Measurements from ENCODE around the gene PIEZO1.

The PIEZO1 gene

DNA sequence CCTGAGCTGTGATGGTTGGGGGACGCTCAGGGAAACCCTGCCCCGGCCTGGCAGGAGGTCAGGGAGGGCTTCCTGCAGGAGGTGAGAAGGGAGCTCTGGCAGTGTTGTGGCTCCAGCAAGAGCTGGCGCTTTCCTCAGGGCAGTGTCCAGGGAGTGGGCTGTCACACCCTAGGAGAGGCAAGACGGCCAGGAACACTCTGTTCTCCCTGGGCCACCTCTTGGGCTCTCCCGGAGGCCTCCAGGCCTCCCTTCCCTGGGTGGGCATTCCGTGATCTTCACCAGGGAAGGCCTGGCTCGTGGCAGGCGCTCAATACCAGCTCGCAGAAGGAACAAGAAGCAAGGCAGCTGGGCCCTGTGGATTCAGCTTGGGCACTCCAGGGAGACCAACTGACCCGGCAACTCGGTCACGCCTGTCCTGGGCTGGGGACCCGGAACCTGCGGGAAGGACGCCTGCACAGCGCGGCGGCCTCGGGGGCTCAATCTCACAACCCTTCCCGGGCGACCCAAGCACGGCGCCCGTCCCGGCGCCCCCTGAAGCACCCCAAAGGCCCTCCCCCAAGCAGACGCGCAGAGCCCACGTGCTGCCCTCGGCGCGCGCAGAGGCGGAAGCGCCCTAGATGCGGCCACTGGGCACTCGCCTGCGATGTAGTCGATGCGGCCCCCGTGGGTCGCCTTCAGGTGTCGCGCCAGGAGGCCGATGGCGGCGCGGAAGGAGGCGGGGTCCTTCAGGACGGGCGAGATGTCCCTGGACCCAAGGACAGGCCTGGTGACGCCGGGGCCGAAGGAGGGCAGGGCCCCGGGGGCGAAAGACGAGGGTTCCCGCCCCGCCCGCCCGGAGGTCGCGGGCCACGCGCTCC, 26.1 kb upstream of the PIEZO1 start:
- Mint-ChIP-seq H3K27me3 (no peaks in the 10 kb centered on the region), H3K36me3 (ENCODE audit: low read depth) (peaks cover 52% of the 10 kb centered on the region), H3K4me1 (ENCODE audit: low read depth) (peaks cover 33% of the 10 kb centered on the region), H3K9me3 (no peaks in the 10 kb centered on the region), H3K27ac (peak overlapping the region; percentile 98), H3K4me3 (peak overlapping the region; percentile 93)
- no peak for DNase-seq

DNA sequence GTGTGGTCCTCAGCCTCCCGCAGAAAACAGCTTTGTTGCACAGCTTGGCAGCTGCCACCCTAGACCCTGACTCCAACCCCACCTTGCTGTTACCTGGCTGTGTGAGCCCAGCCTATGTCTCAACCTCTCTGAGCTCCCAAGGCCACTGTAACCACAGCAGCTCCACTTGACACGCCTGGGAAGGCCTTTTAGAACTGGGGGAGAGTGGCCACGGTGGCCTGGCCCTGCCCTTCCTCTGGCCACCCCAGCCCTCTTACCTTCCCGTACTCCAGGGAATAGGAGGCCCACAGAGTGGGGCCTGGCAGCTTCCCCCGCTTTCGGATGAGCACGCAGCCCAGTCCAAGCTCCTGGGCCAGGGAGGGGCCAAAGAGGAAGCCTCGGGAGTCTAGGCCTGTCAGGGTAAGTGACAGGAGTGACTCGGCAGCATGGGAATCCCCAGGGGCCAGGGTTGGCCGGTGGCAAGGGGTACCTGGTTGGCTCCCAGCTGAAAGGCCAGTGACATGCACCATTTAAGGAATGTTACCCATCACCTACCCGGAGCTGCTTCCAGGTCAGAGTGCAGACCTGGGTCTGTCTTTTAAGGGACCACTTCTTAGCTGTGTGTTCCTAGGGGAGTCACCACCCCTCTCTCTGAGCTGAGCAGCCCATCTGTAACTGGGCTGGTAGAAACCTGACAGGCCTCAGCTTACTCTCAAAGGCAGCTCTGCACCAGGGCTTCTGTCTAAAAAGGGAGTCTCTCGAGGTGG, 25.3 kb upstream of the PIEZO1 start:
- H3K4me3 Mint-ChIP-seq, result peak overlapping the region; percentile 93

DNA sequence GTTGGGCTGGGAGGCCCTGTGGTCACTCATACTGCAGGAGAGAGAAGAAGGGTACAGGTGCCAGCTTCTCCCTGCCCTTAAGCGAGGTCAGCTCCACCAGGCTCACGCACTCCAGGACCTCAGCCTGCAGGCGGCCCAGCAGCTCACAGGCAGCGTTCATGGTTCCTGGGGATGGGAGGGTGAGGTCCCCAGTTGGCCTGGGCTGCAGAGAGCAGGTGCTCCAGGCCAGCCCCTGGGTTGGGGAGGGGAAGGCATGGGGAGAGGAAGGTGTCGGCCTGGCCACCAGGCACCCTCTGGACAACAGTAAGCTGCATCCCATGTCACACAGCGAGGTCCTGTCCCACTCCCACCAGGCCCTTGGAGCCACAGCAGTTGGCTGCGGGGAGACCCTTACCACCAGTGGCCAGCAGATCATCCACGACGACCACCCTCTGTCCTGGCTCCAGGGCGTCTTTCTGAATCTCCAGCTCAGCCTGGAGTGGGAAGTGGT, 24.7 kb upstream of the PIEZO1 start:
- DNase-seq, result peak; percentile 52
- peak overlapping the region; percentile 93 for H3K4me3 Mint-ChIP-seq
- H3K27me3 Mint-ChIP-seq, result no peaks in the 10 kb centered on the region
- H3K9me3 Mint-ChIP-seq, result no peaks in the 10 kb centered on the region
- H3K4me1 Mint-ChIP-seq (ENCODE audit: low read depth), result peaks cover 33% of the 10 kb centered on the region
- H3K27ac Mint-ChIP-seq, result peak overlapping the region; percentile 98
- peaks cover 66% of the 10 kb centered on the region for H3K36me3 Mint-ChIP-seq (ENCODE audit: low read depth)

More for the DNA sequence above, 25.3 kb upstream of the PIEZO1 start:
- DNase-seq, result peak; percentile 72
- H3K27ac Mint-ChIP-seq, result peak overlapping the region; percentile 98
- peaks cover 33% of the 10 kb centered on the region for H3K4me1 Mint-ChIP-seq (ENCODE audit: low read depth)
- H3K9me3 Mint-ChIP-seq, result no peaks in the 10 kb centered on the region
- peaks cover 60% of the 10 kb centered on the region for H3K36me3 Mint-ChIP-seq (ENCODE audit: low read depth)
- H3K27me3 Mint-ChIP-seq, result no peaks in the 10 kb centered on the region

DNA sequence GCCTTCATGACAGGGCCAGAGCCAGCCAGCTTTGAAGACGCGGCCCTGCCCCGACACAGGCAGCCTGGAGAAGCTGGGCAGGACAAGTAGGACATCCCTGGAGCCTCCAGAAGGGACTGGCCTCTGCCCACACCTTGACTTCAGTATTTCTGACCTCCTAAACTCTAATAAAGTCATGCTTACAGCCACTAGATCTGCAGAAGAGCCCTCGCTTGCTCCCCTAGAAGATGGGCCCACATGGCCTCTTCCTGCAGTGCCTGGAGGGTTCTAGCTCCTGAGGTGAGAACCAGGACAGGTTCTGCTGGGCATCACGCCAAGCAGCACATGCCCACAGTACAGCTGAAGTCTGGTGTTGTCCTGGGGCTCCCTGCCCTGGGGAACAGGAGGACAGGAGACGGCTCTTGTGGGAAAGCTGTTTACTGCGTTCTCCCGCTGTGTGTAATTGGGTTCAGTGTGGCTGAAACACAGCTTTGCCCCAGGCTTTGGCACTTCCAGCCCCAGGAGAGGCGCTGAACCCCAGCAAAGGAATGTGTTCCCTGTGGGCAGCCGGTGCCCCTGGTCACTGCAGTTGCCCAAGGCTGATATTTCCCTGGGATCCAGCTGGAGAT, 24.2 kb upstream of the PIEZO1 start:
- Mint-ChIP-seq H3K36me3 (ENCODE audit: low read depth) (peaks cover 72% of the 10 kb centered on the region), H3K27ac (peak overlapping the region; percentile 98), H3K4me3 (peak overlapping the region; percentile 93), H3K27me3 (no peaks in the 10 kb centered on the region), H3K9me3 (no peaks in the 10 kb centered on the region), H3K4me1 (ENCODE audit: low read depth) (peaks cover 33% of the 10 kb centered on the region)
- DNase-seq, result peak; percentile 51

DNA sequence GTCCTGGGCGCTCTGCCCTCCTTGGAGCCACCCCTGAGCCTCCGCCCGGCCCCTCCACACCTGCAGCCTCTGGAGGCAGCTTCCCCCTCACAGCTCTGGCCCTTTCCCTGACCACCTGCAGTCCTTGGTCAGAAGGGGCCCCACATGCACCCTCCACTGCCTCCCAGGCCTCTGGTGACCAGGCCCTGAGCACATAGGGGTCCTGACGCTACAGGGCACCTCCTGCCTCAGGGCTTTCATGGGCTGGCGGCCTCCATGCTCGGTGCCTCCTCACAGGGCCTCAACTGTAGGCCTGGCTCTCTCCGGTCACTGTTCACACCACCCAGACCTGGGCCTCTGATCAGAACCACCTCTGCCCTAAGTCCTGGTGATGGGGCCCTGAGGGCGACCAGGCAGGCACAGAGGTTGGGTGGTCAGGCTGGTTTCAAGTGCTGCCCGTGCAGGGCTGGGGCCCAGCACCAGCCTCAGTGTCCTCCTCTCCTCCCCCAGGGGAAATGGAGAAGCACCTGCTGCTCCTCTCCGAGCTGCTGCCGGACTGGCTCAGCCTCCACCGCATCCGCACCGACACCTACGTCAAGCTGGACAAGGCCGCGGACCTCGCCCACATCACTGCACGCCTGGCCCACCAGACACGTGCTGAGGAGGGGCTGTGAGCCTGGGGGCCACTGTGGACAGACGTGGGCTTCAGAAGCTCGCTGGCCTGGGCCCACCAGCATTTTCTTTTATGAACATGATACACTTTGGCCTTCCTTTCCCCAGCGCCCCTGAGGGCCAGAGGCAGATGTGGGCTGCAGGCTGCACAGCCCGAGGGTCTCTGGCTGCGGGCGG, 22.8 kb upstream of the PIEZO1 start:
- Mint-ChIP-seq H3K27ac (peak overlapping the region; percentile 98), H3K4me1 (ENCODE audit: low read depth) (peaks cover 28% of the 10 kb centered on the region), H3K4me3 (peak overlapping the region; percentile 93), H3K27me3 (no peaks in the 10 kb centered on the region), H3K9me3 (no peaks in the 10 kb centered on the region), H3K36me3 (ENCODE audit: low read depth) (peaks cover 74% of the 10 kb centered on the region)
- DNase-seq, result peak; percentile 47

DNA sequence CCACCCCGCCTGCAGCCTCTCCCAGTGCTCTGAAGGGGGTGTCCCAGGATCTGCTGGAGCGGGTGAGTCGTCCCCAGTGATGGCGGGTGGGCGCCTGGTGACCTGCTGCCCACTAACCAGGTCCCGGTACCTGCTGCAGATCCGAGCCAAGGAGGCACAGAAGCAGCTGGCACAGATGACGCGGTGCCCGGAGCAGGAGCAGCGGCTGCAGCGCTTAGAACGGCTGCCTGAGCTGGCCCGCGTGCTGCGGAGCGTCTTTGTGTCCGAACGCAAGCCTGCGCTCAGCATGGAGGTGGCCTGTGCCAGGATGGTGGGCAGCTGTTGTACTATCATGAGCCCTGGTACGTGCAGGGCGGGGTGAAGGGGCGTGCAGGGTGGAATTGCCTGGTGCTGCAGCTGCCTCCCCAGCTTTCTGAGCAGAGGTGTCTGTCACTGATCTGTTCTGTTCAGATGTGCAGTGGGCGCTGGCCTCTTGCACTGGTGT, 22.2 kb upstream of the PIEZO1 start:
- H3K27me3 Mint-ChIP-seq, result no peaks in the 10 kb centered on the region
- peak overlapping the region; percentile 93 for H3K4me3 Mint-ChIP-seq
- peak; percentile 52 for DNase-seq
- no peaks in the 10 kb centered on the region for H3K9me3 Mint-ChIP-seq
- H3K4me1 Mint-ChIP-seq (ENCODE audit: low read depth), result peaks cover 26% of the 10 kb centered on the region
- H3K27ac Mint-ChIP-seq, result peak overlapping the region; percentile 98
- H3K36me3 Mint-ChIP-seq (ENCODE audit: low read depth), result peaks cover 74% of the 10 kb centered on the region

DNA sequence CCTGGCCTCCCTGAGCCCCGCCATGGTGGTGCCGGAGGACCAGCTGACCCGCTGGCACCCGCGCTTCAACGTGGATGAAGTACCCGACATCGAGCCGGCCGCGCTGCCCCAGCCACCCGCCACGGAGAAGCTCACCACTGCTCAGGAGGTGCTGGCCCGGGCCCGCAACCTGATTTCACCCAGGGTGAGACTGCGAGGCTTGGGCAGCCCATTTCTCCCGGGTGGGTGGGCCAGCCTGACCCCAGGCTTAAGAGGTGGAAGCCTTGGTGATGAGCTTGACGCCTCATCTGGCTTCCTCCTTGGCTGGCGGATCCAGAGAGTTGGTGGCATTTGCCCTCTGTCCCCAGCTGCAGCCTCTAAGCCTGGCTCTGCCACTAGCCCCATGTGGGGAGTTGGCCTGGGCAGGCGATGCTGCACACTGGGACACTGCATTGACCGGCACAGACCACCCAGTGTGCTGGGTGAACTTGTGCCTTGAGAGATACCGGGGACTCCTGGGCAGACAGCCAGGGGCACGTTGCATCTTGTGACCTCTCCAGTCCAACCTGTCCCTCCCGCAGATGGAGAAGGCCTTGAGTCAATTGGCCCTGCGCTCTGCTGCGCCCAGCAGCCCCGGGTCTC, 21.6 kb upstream of the PIEZO1 start:
- Mint-ChIP-seq H3K27me3 (no peaks in the 10 kb centered on the region), H3K4me1 (ENCODE audit: low read depth) (peaks cover 28% of the 10 kb centered on the region), H3K36me3 (ENCODE audit: low read depth) (peaks cover 72% of the 10 kb centered on the region), H3K27ac (peak overlapping the region; percentile 98), H3K9me3 (no peaks in the 10 kb centered on the region), H3K4me3 (peak overlapping the region; percentile 93)
- no peak for DNase-seq

DNA sequence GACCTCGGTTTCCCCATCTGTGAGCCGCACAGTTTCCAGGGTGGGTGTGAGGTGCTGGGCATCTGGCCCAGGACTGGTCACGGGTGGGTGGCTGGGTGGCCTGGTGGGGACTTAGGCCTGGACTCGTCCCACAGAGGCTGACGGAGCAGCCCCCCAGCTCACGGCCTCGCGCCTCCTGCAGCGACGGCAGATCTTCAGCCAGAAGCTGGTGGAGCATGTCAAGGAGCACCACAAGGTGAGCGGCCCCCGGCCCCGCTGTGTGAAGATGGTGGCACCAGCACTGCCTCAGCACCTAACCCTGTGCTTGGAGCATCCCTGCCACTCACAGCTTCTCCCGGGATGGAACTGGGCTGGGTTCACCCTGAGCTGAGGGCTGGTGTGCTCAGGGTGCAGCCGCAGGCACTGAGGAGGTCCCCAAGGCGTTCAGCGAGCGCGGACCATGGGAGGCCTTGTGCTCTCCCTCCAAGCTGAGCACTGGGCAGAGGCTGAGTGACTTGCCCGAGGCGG, 20.9 kb upstream of the PIEZO1 start:
- Mint-ChIP-seq H3K27ac (peak overlapping the region; percentile 98), H3K4me3 (peak overlapping the region; percentile 93), H3K27me3 (no peaks in the 10 kb centered on the region), H3K36me3 (ENCODE audit: low read depth) (peaks cover 73% of the 10 kb centered on the region), H3K4me1 (ENCODE audit: low read depth) (peaks cover 33% of the 10 kb centered on the region), H3K9me3 (no peaks in the 10 kb centered on the region)
- DNase-seq, result no peak

DNA sequence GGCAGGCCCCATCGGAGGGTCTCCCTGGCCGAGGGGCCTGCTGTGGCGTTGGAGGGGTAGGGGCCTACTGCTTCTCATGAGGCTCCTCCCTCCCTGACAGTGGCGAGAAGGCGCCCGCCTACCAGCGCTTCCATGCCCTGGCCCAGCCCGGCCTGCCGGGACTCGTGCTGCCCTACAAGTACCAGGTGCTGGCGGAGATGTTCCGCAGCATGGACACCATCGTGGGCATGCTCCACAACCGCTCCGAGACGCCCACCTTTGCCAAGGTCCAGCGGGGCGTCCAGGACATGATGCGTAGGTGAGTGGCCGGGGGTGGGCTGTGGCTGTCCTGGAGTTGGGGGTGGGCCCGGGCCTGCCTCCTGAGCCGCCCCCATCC, 20.3 kb upstream of the PIEZO1 start:
- no peak for DNase-seq
- peak overlapping the region; percentile 93 for H3K4me3 Mint-ChIP-seq

DNA sequence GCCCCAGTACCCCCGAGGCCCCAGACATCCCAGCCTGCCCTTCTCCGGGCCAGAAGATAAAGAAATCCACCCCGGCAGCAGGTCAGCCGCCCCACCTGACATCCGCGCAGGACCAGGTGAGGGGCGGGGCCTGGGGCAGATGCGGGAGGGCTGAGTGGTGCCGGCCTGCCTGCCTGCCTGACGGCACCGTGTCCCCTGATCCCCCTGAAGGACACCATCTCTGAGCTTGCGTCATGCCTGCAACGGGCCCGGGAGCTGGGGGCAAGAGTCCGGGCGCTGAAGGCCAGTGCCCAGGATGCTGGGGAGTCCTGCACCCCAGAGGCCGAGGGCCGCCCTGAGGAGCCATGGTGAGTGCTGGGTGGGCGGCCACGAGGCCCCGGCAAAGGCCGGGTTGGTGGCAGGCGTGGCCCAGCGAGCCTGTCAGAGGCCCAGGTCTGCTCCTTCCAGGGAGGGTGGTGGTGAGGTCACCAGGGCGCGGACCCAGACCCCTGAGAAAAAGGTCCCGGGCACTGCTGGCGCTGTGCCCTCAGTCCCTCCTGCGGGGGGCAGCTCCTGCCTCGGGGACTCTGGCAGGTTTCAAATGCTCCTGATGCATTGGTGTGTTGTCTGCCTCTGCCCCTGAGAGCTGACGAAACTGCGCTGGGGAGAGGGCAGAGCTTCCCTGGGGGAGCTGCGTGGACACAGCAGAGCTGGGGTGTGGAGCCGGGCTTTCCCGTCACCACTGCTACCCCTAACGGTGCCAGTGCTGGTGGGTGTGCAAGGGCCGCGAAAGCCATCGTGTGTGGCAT, 19.7 kb upstream of the PIEZO1 start:
- Mint-ChIP-seq H3K4me1 (ENCODE audit: low read depth) (peaks cover 39% of the 10 kb centered on the region), H3K27ac (peak overlapping the region; percentile 84), H3K27me3 (no peaks in the 10 kb centered on the region), H3K36me3 (ENCODE audit: low read depth) (peaks cover 61% of the 10 kb centered on the region), H3K4me3 (peak overlapping the region; percentile 93), H3K9me3 (no peaks in the 10 kb centered on the region)
- peak; percentile 67 for DNase-seq

More for the DNA sequence above, 20.3 kb upstream of the PIEZO1 start:
- Mint-ChIP-seq H3K4me1 (ENCODE audit: low read depth) (peaks cover 39% of the 10 kb centered on the region), H3K9me3 (no peaks in the 10 kb centered on the region), H3K36me3 (ENCODE audit: low read depth) (peaks cover 67% of the 10 kb centered on the region), H3K27me3 (no peaks in the 10 kb centered on the region), H3K27ac (peak overlapping the region; percentile 73)

DNA sequence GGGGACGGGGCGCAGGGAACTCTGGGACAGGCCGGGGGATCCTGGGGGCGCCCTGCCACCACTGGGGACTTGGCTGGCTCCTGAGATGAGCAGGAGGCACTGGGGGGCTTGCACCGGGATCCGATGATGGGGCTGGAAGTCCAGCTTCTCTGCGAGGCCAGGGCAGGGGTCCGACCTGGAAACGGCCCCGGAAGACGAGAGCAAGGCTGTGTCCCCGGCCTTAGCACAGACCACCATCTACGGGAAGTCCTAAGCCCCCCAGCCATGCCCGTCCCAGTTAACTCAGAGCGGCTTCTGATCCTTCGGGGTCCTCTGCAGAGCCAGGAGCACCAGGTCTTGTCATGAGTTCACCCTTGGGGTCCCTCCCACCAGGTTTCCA, 19.1 kb upstream of the PIEZO1 start:
- no peak for DNase-seq
- no peaks in the 10 kb centered on the region for H3K9me3 Mint-ChIP-seq
- peaks cover 55% of the 10 kb centered on the region for H3K36me3 Mint-ChIP-seq (ENCODE audit: low read depth)
- no peaks in the 10 kb centered on the region for H3K27me3 Mint-ChIP-seq
- peaks cover 36% of the 10 kb centered on the region for H3K4me1 Mint-ChIP-seq (ENCODE audit: low read depth)
- H3K4me3 Mint-ChIP-seq, result peak overlapping the region; percentile 93
- H3K27ac Mint-ChIP-seq, result peak overlapping the region; percentile 84

DNA sequence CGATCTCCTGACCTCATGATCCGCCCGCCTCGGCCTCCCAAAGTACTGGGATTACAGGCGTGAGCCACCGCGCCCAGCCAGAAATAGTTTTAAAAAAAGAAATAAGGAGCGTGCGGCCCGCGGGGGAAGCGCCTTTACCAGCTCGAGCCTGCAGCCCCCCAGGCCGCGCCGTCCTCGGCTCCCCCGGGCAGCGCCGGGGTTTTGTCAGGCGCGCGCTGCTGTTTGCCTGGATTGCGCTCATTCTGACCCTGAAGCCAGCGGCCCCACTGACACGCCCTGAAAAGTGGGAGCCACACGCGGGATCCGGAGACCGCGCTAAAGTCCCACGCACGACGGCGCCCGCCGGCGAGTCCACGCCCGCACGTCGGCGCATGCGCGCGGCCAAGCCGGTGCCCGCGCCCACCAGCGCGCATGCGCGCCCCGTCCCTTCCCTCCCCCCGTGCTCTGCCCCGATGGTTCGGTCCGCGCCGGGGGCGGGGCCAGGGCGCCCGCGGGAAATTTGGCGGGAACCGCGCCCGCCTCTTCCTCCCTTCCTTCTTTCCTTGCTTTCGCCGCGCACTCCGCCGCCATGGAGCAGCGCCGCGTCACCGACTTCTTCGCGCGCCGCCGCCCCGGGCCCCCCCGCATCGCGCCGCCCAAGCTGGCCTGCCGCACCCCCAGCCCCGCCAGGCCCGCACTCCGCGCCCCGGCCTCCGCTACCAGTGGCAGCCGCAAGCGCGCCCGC, 18.4 kb upstream of the PIEZO1 start, which contains the start of gene CDT1:
Gene CDT1 (plus strand): TSS at position 526 of the 724 bp plus-strand sequence. CDS start 43 bp downstream, at position 569.
- no peaks in the 10 kb centered on the region for H3K27me3 Mint-ChIP-seq
- DNase-seq, result peak; percentile 95
- peak within 1 kb of the TSS; percentile 93 for H3K4me3 Mint-ChIP-seq
- no peaks in the 10 kb centered on the region for H3K9me3 Mint-ChIP-seq
- H3K36me3 Mint-ChIP-seq (ENCODE audit: low read depth), result peaks cover 48% of the 10 kb centered on the region
- H3K4me1 Mint-ChIP-seq (ENCODE audit: low read depth), result peaks cover 32% of the 10 kb centered on the region
- H3K27ac Mint-ChIP-seq, result peak within 1 kb of the TSS; percentile 95

Measured in activated T-cell treated with anti-CD3 and anti-CD28 coated beads, Interleukin-2, amount 50 U/mL, for 24 hours (primary cell).